Kidney epithelial cell (primary cell): ENCODE measurements around the gene CHCHD3. TPM values are rescaled to one million over a fixed set of nuclear protein-coding genes. Genes with fewer than 3 reads are reported as not detected.

Experiments used
- DNase-seq: peaks from one replicate; pipeline ENCODE4 v3.0.0-alpha.2; 2010; ENCODE audit warnings: low read depth
- H3K27me3 ChIP-seq: 2 replicates; pipeline ENCODE4 v1.6.0; 2011; ENCODE audit warnings: low read length; ENCODE audit not compliant: control insufficient read depth, insufficient read depth
- H3K36me3 ChIP-seq: 2 replicates; pipeline ENCODE4 v1.5.1; 2011; ENCODE audit warnings: low read length; ENCODE audit not compliant: control insufficient read depth, insufficient read depth
- H3K4me3 ChIP-seq: 2 replicates; pipeline ENCODE4 v1.5.1; 2011; ENCODE audit warnings: low read depth, mild to moderate bottlenecking, control low read depth, low read length
- total RNA-seq: library from RNA; depleted of rRNA; stranded (reverse); fragments of >200 nt; gene quantifications from 2 replicates; pipeline ENCODE4 v1.2.3, GENCODE V29; 2015
- TF ChIP-seq, protein P1 (sequence below): IDR thresholded peaks from 2 replicates; pipeline ENCODE4 v1.5.1; 2011; ENCODE audit warnings: mild to moderate bottlenecking, moderate library complexity, low read length, control low read depth, inconsistent platforms; ENCODE audit not compliant: insufficient read depth, poor library complexity, severe bottlenecking

CHCHD3 gene
- total RNA-seq, 1 donor from 2014 or later = 119 TPM

GRCh38 chr7:133048589-133048988, 33.3 kb downstream of the CHCHD3 start:
- TF ChIP-seq, protein P1, sequence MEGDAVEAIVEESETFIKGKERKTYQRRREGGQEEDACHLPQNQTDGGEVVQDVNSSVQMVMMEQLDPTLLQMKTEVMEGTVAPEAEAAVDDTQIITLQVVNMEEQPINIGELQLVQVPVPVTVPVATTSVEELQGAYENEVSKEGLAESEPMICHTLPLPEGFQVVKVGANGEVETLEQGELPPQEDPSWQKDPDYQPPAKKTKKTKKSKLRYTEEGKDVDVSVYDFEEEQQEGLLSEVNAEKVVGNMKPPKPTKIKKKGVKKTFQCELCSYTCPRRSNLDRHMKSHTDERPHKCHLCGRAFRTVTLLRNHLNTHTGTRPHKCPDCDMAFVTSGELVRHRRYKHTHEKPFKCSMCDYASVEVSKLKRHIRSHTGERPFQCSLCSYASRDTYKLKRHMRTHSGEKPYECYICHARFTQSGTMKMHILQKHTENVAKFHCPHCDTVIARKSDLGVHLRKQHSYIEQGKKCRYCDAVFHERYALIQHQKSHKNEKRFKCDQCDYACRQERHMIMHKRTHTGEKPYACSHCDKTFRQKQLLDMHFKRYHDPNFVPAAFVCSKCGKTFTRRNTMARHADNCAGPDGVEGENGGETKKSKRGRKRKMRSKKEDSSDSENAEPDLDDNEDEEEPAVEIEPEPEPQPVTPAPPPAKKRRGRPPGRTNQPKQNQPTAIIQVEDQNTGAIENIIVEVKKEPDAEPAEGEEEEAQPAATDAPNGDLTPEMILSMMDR = no peak
- no peak overlapping the region for H3K4me3 ChIP-seq
- DNase-seq = no peak
- no peaks in the 10 kb centered on the region for H3K27me3 ChIP-seq
- H3K36me3 ChIP-seq = no peaks in the 10 kb centered on the region

DNA sequence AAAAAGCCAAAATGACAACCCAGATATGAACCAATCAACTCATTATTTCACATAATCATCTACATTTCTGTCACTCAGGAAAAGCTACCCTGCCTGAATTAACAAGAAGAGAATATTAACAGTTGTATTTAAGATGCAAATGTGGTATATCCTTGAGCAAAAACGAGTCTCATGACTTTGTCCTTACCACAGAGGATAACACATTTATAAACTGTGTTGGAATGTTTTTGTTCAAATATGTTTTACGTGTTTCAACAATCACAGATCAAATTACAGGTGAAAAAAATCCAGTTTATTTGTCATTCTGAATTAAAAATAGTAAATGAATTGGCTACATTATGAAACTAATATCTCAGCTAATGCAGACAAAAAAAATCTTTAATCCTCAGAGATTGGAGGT, 34.6 kb downstream of the CHCHD3 start:
- TF ChIP-seq, protein P1 = no peak
- no peak for DNase-seq
- Histone ChIP-seq H3K36me3 (no peaks in the 10 kb centered on the region), H3K27me3 (no peaks in the 10 kb centered on the region), H3K4me3 (no peak overlapping the region)

GRCh38 chr7:133044722-133045473, 37.0 kb downstream of the CHCHD3 start:
- no peak overlapping the region for H3K4me3 ChIP-seq
- no peaks in the 10 kb centered on the region for H3K27me3 ChIP-seq
- no peak for DNase-seq
- no peaks in the 10 kb centered on the region for H3K36me3 ChIP-seq
- TF ChIP-seq, protein P1 = no peak

DNA sequence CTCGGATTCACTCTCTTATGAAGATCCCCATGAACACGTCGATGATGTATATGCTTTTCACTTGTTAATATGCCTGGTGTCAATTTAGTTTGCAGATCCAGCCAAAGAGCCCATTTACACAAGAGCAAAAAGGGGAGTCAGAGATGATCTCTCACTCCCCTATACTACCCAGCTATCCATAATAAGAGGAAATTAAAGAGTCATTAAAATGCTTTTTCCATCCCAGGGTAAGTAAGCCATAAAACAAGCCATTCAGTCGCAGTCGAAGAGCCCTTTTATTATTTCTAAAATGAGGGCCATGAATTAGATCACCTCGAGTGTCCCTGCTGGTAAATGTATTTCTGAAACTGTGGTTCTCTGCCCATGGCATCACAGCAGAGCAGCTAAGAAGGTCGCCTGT, 41.2 kb downstream of the CHCHD3 start:
- no peaks in the 10 kb centered on the region for H3K36me3 ChIP-seq
- no peak overlapping the region for H3K4me3 ChIP-seq
- no peak for DNase-seq
- H3K27me3 ChIP-seq = no peaks in the 10 kb centered on the region
- TF ChIP-seq, protein P1 = no peak

GRCh38 chr7:133040178-133040577, 41.7 kb downstream of the CHCHD3 start:
- no peak overlapping the region for H3K4me3 ChIP-seq
- H3K27me3 ChIP-seq = no peaks in the 10 kb centered on the region
- TF ChIP-seq, protein P1 = no peak
- H3K36me3 ChIP-seq = no peaks in the 10 kb centered on the region
- no peak for DNase-seq

DNA sequence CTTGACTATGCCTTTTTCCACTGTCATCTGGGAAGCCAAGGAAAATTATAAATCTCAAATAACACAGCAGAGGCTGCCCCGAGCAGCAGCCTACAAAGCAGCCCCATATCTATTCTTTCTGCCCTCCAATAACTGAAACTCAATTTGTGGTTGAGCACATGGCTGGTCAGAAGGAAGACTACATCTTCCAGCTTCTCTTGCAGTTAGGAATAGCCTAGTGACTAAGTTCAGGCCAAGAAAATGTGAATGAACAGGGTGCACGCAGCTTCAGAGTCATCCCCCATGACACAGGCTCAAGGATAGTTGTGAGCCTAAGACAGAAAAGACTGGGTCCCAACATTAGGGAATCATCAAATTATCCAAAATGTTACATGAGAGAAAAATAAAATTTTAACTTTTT, 42.3 kb downstream of the CHCHD3 start:
- Histone ChIP-seq H3K4me3 (no peak overlapping the region), H3K36me3 (no peaks in the 10 kb centered on the region), H3K27me3 (no peaks in the 10 kb centered on the region)
- TF ChIP-seq, protein P1 = no peak
- no peak for DNase-seq
